GM10266 (cell line): ENCODE measurements around the gene TEX13B.
A peak's percentile ranks its signal among the peaks of the same experiment; 100 is the strongest.

ENCODE experiments used
- DNase-seq: peaks from one replicate; pipeline ENCODE4 v3.0.0; 2012; ENCODE audit errors: extremely low spot score
- CTCF ChIP-seq: IDR thresholded peaks from 2 replicates; pipeline ENCODE4 v1.5.1; 2012; ENCODE audit warnings: mild to moderate bottlenecking, low read depth; ENCODE audit not compliant: control insufficient read depth, insufficient read depth; ENCODE audit errors: missing control alignments

Gene TEX13B

GRCh38 chrX:107982356-107982755, at the start of gene TEX13B:
Gene TEX13B (minus strand): TSS chrX:107982370. CDS start chrX:107982127, 243 bp downstream.
- no peak for DNase-seq
- no peak for TF ChIP-seq CTCF

- TF ChIP-seq CTCF, result no peak
- DNase-seq, result peak; percentile 4
Observed at GRCh38 chrX:108029928-108030711, 48.0 kb upstream of the TEX13B start.

- no peak for TF ChIP-seq CTCF
- no peak for DNase-seq
Observed at GRCh38 chrX:108028854-108029253, 46.7 kb upstream of the TEX13B start.

- DNase-seq, result no peak
- no peak for TF ChIP-seq CTCF
Observed at GRCh38 chrX:108025954-108026600, 43.9 kb upstream of the TEX13B start.

GRCh38 chrX:108025376-108025775, 43.2 kb upstream of the TEX13B start:
- no peak for DNase-seq
- no peak for TF ChIP-seq CTCF

GRCh38 chrX:108022491-108023089, 40.4 kb upstream of the TEX13B start:
- TF ChIP-seq CTCF, result no peak
- DNase-seq, result no peak

- peak; percentile 43 for TF ChIP-seq CTCF
- DNase-seq, result peak; percentile 6
Observed at GRCh38 chrX:108020631-108021030, 38.5 kb upstream of the TEX13B start.
